B cell (primary cell): ENCODE results near the gene CDH13. TPM values are rescaled to one million over a fixed set of nuclear protein-coding genes. Genes with fewer than 3 reads are reported as not detected.

Experiments
- ATAC-seq: fragments of 200-7000 bp; cut with Tn5 transposase; one replicate; pipeline ENCODE4 v1.10.0; 2021; ENCODE audit warnings: low read depth, mild to moderate bottlenecking, moderate number of reproducible peaks, moderate library complexity
- CTCF ChIA-PET: fragments of 350-600 bp; sonication (Branson Sonifier 250); formaldehyde crosslinking; loops from one replicate; lab custom pipeline; 2021; ENCODE audit warnings: antibody characterized with exemption, inconsistent platforms; lab: Charles Lee
- POLR2A ChIA-PET: fragments of 350-600 bp; sonication (Branson Sonifier 250); formaldehyde crosslinking; loops from one replicate; lab custom pipeline; 2021; ENCODE audit warnings: antibody characterized with exemption; lab: Charles Lee
- DNase-seq: peaks from one replicate; pipeline ENCODE4 v3.0.0; 2013
- H2AFZ ChIP-seq: 2 replicates; pipeline ENCODE4 v1.6.1; 2012; ENCODE audit warnings: mild to moderate bottlenecking, low read depth, low read length; ENCODE audit not compliant: insufficient read depth, poor library complexity, severe bottlenecking
- H3K27ac ChIP-seq, 2 donors: 1 replicate in 1 of 2; 2 replicates in 1 of 2; pipeline ENCODE4 v1.5.1; 2012 to 2013; ENCODE audit warnings: low read length in 2 of 2, mild to moderate bottlenecking in 2 of 2, moderate library complexity in 1 of 2
- H3K27me3 ChIP-seq, 4 experiments: fragments of 200-600 bp in 1 of 4; sonication (generic) in 1 of 4; replicated peaks in 1 of 4; 1 replicate in 2 of 4; 2 replicates in 2 of 4; pipeline versions ENCODE4 v1.6.1 to v1.7.0; 2013 to 2016; ENCODE audit warnings: low read length in 3 of 4, mild to moderate bottlenecking in 2 of 4, mixed read lengths in 1 of 4, moderate library complexity in 1 of 4; ENCODE audit not compliant: insufficient read depth in 4 of 4, control insufficient read depth in 3 of 4; ENCODE audit errors: control extremely low read depth in 1 of 4
- H3K36me3 ChIP-seq, 2 experiments: replicated peaks in 1 of 2; 1 replicate in 1 of 2; 2 replicates in 1 of 2; pipeline versions ENCODE4 v1.6.1 to v1.7.1; 2013; ENCODE audit warnings: low read length in 1 of 2; ENCODE audit not compliant: insufficient read depth in 2 of 2, control insufficient read depth in 1 of 2; ENCODE audit errors: control extremely low read depth in 1 of 2, extremely low read depth in 1 of 2
- H3K4me1 ChIP-seq, 2 donors: fragments of 200-600 bp in 1 of 2; sonication (generic) in 1 of 2; 1 replicate in 1 of 2; 2 replicates in 1 of 2; pipeline versions ENCODE4 v1.5.1 to v1.6.1; 2013 to 2017; ENCODE audit warnings: low read length in 2 of 2; ENCODE audit not compliant: control insufficient read depth in 2 of 2, insufficient read depth in 2 of 2
- H3K4me2 ChIP-seq: replicated peaks from 2 replicates; pipeline ENCODE3; 2012; ENCODE audit warnings: mild to moderate bottlenecking, low read depth, low read length; ENCODE audit not compliant: poor library complexity, severe bottlenecking
- H3K4me3 ChIP-seq, 5 experiments: fragments of 200-600 bp in 1 of 5; sonication (generic) in 1 of 5; 1 replicate in 3 of 5; 2 replicates in 2 of 5; pipeline versions ENCODE4 v1.5.1 to v1.7.0; 2011 to 2016; ENCODE audit warnings: low read length in 4 of 5, mild to moderate bottlenecking in 4 of 5, low read depth in 2 of 5, control low read depth in 1 of 5, moderate library complexity in 1 of 5; ENCODE audit not compliant: insufficient read depth in 1 of 5; ENCODE audit errors: control extremely low read depth in 1 of 5, extremely low read depth in 1 of 5
- H3K79me2 ChIP-seq: fragments of 200-600 bp; sonication (generic); one replicate; pipeline ENCODE4 v1.6.0; 2016; ENCODE audit warnings: low read length; ENCODE audit not compliant: control insufficient read depth, insufficient read depth
- H3K9ac ChIP-seq: fragments of 200-600 bp; sonication (generic); 2 replicates; pipeline ENCODE4 v1.6.1; 2017; ENCODE audit warnings: mild to moderate bottlenecking, low read length, moderate library complexity
- H3K9me3 ChIP-seq, 3 donors: one replicate each; pipeline versions ENCODE4 v1.6.1 to v1.7.1; 2013; ENCODE audit warnings: low read length in 2 of 3; ENCODE audit not compliant: control insufficient read depth in 2 of 3, insufficient read depth in 1 of 3; ENCODE audit errors: control extremely low read depth in 1 of 3
- H4K20me1 ChIP-seq: 2 replicates; pipeline ENCODE4 v1.6.0; 2012; ENCODE audit warnings: mild to moderate bottlenecking, low read length; ENCODE audit not compliant: insufficient read depth, control insufficient read depth, poor library complexity, severe bottlenecking
- H3K27ac Mint-ChIP-seq: one replicate; pipeline ENCODE4 v1.8.0; 2021; ENCODE audit warnings: mixed read lengths
- H3K27me3 Mint-ChIP-seq: one replicate; pipeline ENCODE4 v1.8.0; 2021; ENCODE audit warnings: mixed read lengths
- H3K4me1 Mint-ChIP-seq: one replicate; pipeline ENCODE4 v1.8.0; 2021; ENCODE audit warnings: mixed read lengths
- H3K4me3 Mint-ChIP-seq: one replicate; pipeline ENCODE4 v1.8.0; 2021; ENCODE audit warnings: mixed read lengths
- H3K9me3 Mint-ChIP-seq: one replicate; pipeline ENCODE4 v1.8.0; 2022; ENCODE audit warnings: mixed read lengths; ENCODE audit not compliant: insufficient read depth
- EZH2 ChIP-seq: IDR thresholded peaks from 2 replicates; pipeline ENCODE4 v1.6.1; 2012; ENCODE audit warnings: borderline replicate concordance, low read depth, mild to moderate bottlenecking, moderate library complexity, low read length; ENCODE audit not compliant: insufficient read depth, poor library complexity, severe bottlenecking
- WGBS: methylation state at CpG from one replicate; pipeline ENCODE4 v1.1.5; 2013; ENCODE audit warnings: missing lambda C conversion rate; ENCODE audit not compliant: insufficient coverage; 5-methylcytosine and 5-hydroxymethylcytosine counted together
- intact Hi-C: fragments of 100-400 bp; cut with micrococcal nuclease; formaldehyde crosslinking; loops from one replicate; pipeline ENCODE4 v1.10.0; 2022
- polyA plus RNA-seq: library from polyadenylated mRNA; depleted of rRNA; stranded (reverse); fragments of >200 nt; gene quantifications from 2 replicates; pipeline ENCODE4 v1.2.3, GENCODE V29; 2012
- total RNA-seq, 2 donors: library from RNA; stranded (reverse); fragments of 120-200 nt in 1 of 2; gene quantifications; 1 replicate in 1 of 2; 2 replicates in 1 of 2; pipeline versions ENCODE4 v1.2.3 to v1.2.4, GENCODE V29; 2013 to 2022
- TF ChIP-seq, protein P1 (sequence below): fragments of 200-600 bp; IDR thresholded peaks from one replicate; pipeline ENCODE4 v1.8.0; 2022; ENCODE audit warnings: antibody characterized with exemption, mild to moderate bottlenecking

CDH13 gene
- total and polyA plus RNA-seq, 2 donors (not counting 1 experiment from before 2014, with no cell fraction given): not detected

DNA sequence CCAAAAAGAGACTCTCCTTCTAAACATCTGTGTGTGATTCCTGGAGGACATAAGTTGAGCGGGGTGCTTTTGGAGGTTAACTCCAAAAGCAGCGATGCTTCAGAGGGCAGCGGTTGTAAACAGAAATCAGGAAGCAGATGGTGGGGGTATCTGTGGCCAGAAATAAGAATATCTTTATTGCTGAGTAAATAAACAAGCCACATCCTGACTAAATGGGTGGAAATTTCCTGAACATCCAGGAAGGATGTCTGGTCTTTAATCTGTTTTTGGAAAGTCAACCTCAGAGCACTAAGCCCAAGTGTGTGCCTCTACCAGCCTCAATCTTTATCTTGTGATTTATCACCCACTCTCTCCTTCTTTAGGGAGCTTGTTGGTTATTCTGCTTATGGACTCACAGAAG is 123.3 kb downstream of the CDH13 start:
- no peak overlapping the region for H3K4me3 ChIP-seq
- no peak for DNase-seq
- H3K79me2 ChIP-seq: no peaks in the 10 kb centered on the region
- H3K9ac ChIP-seq: no peak overlapping the region
- ChIA-PET CTCF (no interaction called here), POLR2A (no interaction called here)
- no peak for TF ChIP-seq EZH2
- TF ChIP-seq, protein P1, sequence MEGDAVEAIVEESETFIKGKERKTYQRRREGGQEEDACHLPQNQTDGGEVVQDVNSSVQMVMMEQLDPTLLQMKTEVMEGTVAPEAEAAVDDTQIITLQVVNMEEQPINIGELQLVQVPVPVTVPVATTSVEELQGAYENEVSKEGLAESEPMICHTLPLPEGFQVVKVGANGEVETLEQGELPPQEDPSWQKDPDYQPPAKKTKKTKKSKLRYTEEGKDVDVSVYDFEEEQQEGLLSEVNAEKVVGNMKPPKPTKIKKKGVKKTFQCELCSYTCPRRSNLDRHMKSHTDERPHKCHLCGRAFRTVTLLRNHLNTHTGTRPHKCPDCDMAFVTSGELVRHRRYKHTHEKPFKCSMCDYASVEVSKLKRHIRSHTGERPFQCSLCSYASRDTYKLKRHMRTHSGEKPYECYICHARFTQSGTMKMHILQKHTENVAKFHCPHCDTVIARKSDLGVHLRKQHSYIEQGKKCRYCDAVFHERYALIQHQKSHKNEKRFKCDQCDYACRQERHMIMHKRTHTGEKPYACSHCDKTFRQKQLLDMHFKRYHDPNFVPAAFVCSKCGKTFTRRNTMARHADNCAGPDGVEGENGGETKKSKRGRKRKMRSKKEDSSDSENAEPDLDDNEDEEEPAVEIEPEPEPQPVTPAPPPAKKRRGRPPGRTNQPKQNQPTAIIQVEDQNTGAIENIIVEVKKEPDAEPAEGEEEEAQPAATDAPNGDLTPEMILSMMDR: no peak
- H4K20me1 ChIP-seq: no peaks in the 10 kb centered on the region
- no peaks in the 10 kb centered on the region for H3K27me3 ChIP-seq
- H3K4me2 ChIP-seq: peak overlapping the region; percentile 10
- H3K4me1 ChIP-seq: peaks cover 5 to 14% of the 10 kb centered on the region in 2 donors
- H3K27ac ChIP-seq: no peak overlapping the region
- Mint-ChIP-seq H3K9me3 (no peaks in the 10 kb centered on the region), H3K4me3 (no peak overlapping the region), H3K27me3 (peaks cover 8% of the 10 kb centered on the region), H3K4me1 (peaks cover 7% of the 10 kb centered on the region), H3K27ac (no peak overlapping the region)
- no peaks in the 10 kb centered on the region for H3K36me3 ChIP-seq
- no peaks in the 10 kb centered on the region for H3K9me3 ChIP-seq
- WGBS: 0% methylated on average over 1 of the region's 3 CpGs
- ATAC-seq: no peak
- intact Hi-C loops: no loop called here
- H2AFZ ChIP-seq: no peak overlapping the region

DNA sequence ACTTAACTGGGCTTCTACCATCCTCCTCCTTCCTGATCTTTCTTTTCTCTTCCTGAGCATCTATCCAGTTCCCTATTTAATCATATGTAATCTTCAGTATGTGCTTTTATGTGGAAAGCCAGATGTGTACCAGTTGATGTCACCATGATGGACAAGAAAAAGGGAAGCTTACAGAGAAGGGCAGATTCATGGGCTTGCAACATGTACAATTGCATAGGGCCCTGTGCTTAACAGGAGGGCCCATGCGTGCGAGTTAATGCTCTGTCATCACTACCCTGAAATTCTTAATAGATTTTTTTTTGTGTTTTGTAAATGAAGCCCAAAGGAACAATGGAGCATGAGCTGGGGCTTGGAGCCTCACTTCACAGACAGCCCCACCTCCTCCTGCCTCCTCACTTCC is 124.3 kb downstream of the CDH13 start:
- no peaks in the 10 kb centered on the region for H3K9me3 Mint-ChIP-seq
- H3K27ac Mint-ChIP-seq: no peak overlapping the region
- POLR2A ChIA-PET: no interaction called here
- Histone ChIP-seq H3K4me3 (no peak overlapping the region), H3K27ac (no peak overlapping the region), H3K4me2 (no peak overlapping the region), H3K4me1 (peaks cover 9 to 19% of the 10 kb centered on the region in 2 donors), H3K36me3 (no peaks in the 10 kb centered on the region), H4K20me1 (no peaks in the 10 kb centered on the region), H2AFZ (no peak overlapping the region), H3K27me3 (no peaks in the 10 kb centered on the region), H3K79me2 (no peaks in the 10 kb centered on the region), H3K9ac (no peak overlapping the region), H3K9me3 (no peaks in the 10 kb centered on the region)
- H3K4me3 Mint-ChIP-seq: no peak overlapping the region
- CTCF ChIA-PET: no interaction called here
- DNase-seq: no peak
- H3K27me3 Mint-ChIP-seq: peaks cover 8% of the 10 kb centered on the region
- peaks cover 14% of the 10 kb centered on the region for H3K4me1 Mint-ChIP-seq
- no peak for ATAC-seq
- WGBS: no CpG with 5 or more reads among the region's 2 CpGs
- no peak for TF ChIP-seq EZH2
- TF ChIP-seq, protein P1: no peak
- intact Hi-C loops: no loop called here
